AG04450 (cell line): ENCODE measurements around the gene MED8. TPM values are rescaled to one million over a fixed set of nuclear protein-coding genes. Genes with fewer than 3 reads are reported as not detected.
A peak's percentile ranks its signal among the peaks of the same experiment; 100 is the strongest.

Source experiments
- CTCF ChIA-PET: fragments of 300-600, 350-600 bp; formaldehyde crosslinking; extraction: SDS; loops from one replicate; lab custom pipeline; 2022; ENCODE audit warnings: antibody characterized with exemption, inconsistent platforms; lab: Charles Lee
- POLR2A ChIA-PET: fragments of 350-600 bp; formaldehyde crosslinking; extraction: SDS; loops from one replicate; lab custom pipeline; 2021; ENCODE audit warnings: antibody characterized with exemption, inconsistent platforms; lab: Yijun Ruan, JAX
- DNase-seq: peaks from one replicate; pipeline ENCODE4 v3.0.0-alpha.2; 2011; ENCODE audit warnings: low read depth, low spot score
- H3K27ac ChIP-seq: one replicate; pipeline ENCODE4 v1.5.1; 2012; ENCODE audit warnings: low read depth, low read length, control low read depth
- H3K27me3 ChIP-seq: one replicate; pipeline ENCODE4 v1.6.0; 2012; ENCODE audit warnings: low read length; ENCODE audit not compliant: control insufficient read depth, insufficient read depth
- H3K4me3 ChIP-seq: 2 replicates; pipeline ENCODE4 v1.5.1; 2011; ENCODE audit warnings: mild to moderate bottlenecking, low read depth, low read length, control low read depth
- H3K9me3 ChIP-seq: 2 replicates; pipeline ENCODE4 v1.5.1; 2012; ENCODE audit warnings: low read length; ENCODE audit not compliant: control insufficient read depth, insufficient read depth
- polyA plus RNA-seq: library from polyadenylated mRNA; depleted of rRNA; stranded (reverse); fragments of >200 nt; gene quantifications from 2 replicates; pipeline ENCODE4 v1.2.3, GENCODE V29; 2011
- TF ChIP-seq, protein P1 (sequence below): IDR thresholded peaks from 2 replicates; pipeline ENCODE4 v1.5.1; 2011; ENCODE audit warnings: low read depth, low read length, control low read depth, inconsistent platforms

The MED8 gene
- polyA plus RNA-seq, 1 experiment, result 59.3 TPM

DNA sequence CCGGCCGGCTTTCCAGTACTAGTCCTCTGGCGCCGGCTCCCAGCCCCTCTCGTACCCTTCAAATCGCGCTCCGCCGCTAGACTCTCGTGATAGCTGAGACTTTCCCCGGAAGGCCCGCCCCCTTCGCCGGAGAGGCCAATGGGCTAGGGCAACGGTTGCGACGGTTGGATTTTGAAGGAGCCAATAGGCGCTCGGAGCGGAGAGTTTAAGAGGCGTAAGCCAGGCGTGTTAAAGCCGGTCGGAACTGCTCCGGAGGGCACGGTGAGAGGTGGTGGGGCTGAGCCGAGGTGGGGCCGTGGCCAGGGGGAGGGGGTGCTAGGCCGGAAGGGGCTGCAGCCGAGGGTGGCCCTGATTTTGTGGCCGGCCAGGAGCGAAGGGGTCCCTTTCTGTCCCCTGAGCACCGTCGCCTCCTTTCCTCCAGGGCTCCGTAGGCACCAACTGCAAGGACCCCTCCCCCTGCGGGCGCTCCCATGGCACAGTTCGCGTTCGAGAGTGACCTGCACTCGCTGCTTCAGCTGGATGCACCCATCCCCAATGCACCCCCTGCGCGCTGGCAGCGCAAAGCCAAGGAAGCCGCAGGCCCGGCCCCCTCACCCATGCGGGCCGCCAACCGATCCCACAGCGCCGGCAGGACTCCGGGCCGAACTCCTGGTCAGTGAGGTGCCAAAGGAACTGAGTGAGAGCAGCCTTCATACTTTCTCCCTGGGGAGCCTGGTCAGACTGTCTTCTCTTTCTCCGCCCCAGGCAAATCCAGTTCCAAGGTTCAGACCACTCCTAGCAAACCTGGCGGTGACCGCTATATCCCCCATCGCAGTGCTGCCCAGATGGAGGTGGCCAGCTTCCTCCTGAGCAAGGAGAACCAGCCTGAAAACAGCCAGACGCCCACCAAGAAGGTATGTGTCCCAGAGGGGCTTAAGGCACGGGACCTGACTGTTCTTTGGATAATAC is 30.6 kb downstream of the MED8 start, which contains the start of gene CDC20:
CDC20 (plus strand) TSS at position 236 of the 948 bp plus-strand sequence; CDS start at position 471, 235 bp downstream.
- TF ChIP-seq, protein P1, sequence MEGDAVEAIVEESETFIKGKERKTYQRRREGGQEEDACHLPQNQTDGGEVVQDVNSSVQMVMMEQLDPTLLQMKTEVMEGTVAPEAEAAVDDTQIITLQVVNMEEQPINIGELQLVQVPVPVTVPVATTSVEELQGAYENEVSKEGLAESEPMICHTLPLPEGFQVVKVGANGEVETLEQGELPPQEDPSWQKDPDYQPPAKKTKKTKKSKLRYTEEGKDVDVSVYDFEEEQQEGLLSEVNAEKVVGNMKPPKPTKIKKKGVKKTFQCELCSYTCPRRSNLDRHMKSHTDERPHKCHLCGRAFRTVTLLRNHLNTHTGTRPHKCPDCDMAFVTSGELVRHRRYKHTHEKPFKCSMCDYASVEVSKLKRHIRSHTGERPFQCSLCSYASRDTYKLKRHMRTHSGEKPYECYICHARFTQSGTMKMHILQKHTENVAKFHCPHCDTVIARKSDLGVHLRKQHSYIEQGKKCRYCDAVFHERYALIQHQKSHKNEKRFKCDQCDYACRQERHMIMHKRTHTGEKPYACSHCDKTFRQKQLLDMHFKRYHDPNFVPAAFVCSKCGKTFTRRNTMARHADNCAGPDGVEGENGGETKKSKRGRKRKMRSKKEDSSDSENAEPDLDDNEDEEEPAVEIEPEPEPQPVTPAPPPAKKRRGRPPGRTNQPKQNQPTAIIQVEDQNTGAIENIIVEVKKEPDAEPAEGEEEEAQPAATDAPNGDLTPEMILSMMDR, result no peak
- ChIA-PET POLR2A (interaction anchor here (0.5 to 2.5 kb wide), 10 partner anchors 9 to 132 kb away, joined by 3 to 25 read pairs (median 5); partner anchors contain the start of genes C1orf210, ELOVL1, MED8 and SZT2), CTCF (interaction anchor here (0.6 to 2.3 kb wide), 5 partner anchors 16 to 443 kb away, joined by 3 to 15 read pairs (median 3); no protein-coding TSS in a partner anchor)
- Histone ChIP-seq H3K4me3 (peak within 1 kb of the TSS; percentile 73), H3K9me3 (peaks cover 4% of the 10 kb centered on the region; the same call in 1 of the 2 replicates), H3K27me3 (no peaks in the 10 kb centered on the region), H3K27ac (peak within 1 kb of the TSS; percentile 83)
- peak; percentile 82 for DNase-seq

DNA sequence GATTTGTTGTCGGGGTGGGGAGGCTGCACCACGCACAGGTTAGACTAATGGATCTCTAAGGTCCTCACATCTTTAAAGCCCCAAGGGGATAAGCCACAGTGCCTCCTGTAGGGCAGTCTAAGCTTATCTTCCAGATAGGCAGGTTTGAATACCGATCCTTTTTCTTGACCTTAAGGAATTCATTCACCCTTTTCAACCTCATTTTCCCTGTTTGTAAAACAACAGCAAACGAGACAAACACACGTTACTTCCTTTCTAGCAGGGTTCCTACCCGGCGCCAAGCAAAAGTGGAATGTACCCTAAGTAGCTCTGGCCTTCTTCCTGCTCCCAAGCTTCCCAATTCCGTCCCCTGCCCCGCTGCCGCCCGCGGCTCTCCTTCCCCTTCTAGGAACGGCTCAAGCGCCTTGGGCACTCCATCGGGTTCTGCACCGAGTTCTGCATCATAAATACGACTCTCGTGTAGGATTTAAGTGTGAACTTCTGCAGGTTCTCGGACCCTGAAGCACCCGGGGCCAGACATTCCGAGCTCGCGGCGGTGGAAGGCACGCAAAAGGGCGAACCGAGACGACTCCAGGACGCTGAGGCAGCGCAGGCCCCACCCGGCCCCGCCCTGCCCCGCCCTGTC is 31.4 kb downstream of the MED8 start:
- H3K9me3 ChIP-seq, result peaks cover 4% of the 10 kb centered on the region; the same call in 1 of the 2 replicates
- peak overlapping the region; percentile 72 for H3K4me3 ChIP-seq
- ChIA-PET CTCF (interaction anchor here (0.6 to 2.3 kb wide), 6 partner anchors 16 to 442 kb away, joined by 3 to 15 read pairs (median 3); no protein-coding TSS in a partner anchor), POLR2A (interaction anchor here (0.5 to 2.5 kb wide), 10 partner anchors 9 to 131 kb away, joined by 3 to 25 read pairs (median 5); partner anchors contain the start of genes C1orf210, ELOVL1, MED8 and SZT2)
- H3K27me3 ChIP-seq, result no peaks in the 10 kb centered on the region
- no peak for DNase-seq
- TF ChIP-seq, protein P1, result peak; percentile 56
- peak overlapping the region; percentile 83 for H3K27ac ChIP-seq

DNA sequence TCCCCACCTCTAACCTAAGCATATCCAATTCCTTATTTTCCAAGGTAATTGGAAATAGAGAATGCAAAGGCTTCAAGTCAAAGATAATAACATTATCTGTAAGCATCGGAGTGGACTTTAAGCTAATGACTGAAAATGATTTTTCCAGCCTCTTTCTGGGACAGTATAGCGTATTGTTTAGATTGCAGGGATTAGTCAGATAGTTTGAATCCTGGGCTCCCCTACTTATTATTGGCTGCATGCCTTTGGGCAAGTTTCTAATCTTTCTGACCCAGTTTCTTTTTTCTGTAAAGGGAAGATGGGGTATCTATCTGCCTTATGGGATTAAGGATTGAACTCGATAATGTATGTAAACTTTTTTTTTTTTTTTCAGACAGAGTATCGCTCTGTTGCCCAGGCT is 32.3 kb downstream of the MED8 start:
- no peak for DNase-seq
- POLR2A ChIA-PET, result interaction anchor here (0.6 to 2.5 kb wide), 4 partner anchors 10 to 712 kb away, joined by 3 to 25 read pairs (median 4); partner anchors contain the start of genes C1orf210 and ELOVL1
- Histone ChIP-seq H3K4me3 (no peak overlapping the region), H3K27ac (no peak overlapping the region), H3K27me3 (no peaks in the 10 kb centered on the region), H3K9me3 (no peaks in the 10 kb centered on the region; the same call in 1 of the 2 replicates)
- CTCF ChIA-PET, result interaction anchor here (0.7 to 1.1 kb wide), 4 partner anchors 11 to 130 kb away, joined by 3 to 4 read pairs (median 3); partner anchors contain the start of gene ELOVL1
- TF ChIP-seq, protein P1, result no peak

DNA sequence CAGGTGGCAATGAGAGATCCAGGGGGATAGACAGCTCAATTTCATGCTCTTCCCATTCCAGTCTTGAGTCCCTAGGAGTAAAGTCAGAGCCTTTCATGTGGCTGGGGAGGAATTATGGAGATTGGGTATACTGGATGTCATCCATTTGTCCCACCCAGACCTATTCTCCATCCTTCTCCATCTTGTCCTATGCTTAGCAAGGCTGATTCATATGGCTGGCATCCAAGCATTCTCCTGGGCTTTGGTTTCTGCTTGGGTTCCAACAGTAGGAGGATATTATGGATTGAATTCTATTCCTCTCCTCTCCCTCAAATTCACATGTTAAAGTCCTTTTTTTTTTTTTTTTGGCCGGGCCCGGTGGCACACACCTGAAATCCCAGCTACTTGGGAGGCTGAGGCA is 34.7 kb downstream of the MED8 start:
- no peak for DNase-seq
- Histone ChIP-seq H3K27me3 (no peaks in the 10 kb centered on the region), H3K27ac (no peak overlapping the region), H3K4me3 (no peak overlapping the region), H3K9me3 (no peaks in the 10 kb centered on the region; the same call in 1 of the 2 replicates)
- POLR2A ChIA-PET, result interaction anchor here (0.6 kb wide), 1 partner anchor 15 kb away, joined by 4 read pairs; no protein-coding TSS in a partner anchor
- TF ChIP-seq, protein P1, result no peak
- CTCF ChIA-PET, result interaction anchor here (1.3 kb wide), 1 partner anchor 60 kb away, joined by 8 read pairs; no protein-coding TSS in a partner anchor
